WI38 (cell line): ENCODE results near the gene ANKRD34B.

Experiments used
- H3K4me3 ChIP-seq: 2 replicates; pipeline ENCODE4 v1.5.1; 2011; ENCODE audit warnings: low read depth, mild to moderate bottlenecking, control low read depth, low read length
- CTCF ChIP-seq: IDR thresholded peaks from 2 replicates; pipeline ENCODE4 v1.5.1; 2012; ENCODE audit warnings: low read depth, mild to moderate bottlenecking, control low read depth, low read length

The ANKRD34B gene

DNA sequence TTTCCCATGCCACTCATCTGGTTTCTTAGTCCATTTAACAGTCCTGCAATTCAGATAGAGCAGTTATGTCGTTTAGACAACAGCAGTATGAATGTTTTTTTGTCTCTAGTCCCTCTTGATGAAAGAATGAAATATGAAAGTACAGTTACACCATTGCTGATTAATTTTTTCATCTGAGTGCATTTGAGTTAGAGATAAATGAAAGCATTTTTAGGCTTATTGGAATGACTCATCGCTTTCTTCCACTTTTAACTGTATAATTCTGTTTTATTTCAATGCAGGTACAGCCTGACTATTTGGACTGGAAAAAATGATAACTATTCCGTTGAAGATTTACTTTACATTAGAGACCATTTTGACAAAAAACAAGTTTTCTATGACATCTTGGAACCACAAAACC is 28.7 kb downstream of the ANKRD34B start:
- TF ChIP-seq CTCF: no peak

DNA sequence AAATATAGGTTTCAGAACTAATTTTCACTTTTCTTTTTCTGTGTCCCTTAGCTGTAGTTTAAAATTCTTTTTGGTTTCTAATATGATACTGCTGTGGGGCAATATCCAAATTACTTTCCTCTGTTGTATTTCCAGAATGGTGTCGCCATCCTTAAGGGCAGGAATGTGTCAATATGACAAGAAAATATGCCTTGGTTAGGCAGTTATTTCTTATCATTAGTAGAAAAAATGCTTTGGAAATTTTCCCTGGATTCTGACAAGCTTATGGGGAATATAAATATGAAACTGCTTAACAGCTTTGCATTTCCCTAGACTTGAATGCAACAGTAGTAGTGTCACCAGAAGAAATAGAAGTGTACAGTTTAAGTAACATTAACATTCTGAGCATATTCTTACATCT is 29.4 kb downstream of the ANKRD34B start:
- H3K4me3 ChIP-seq: no peak overlapping the region
- TF ChIP-seq CTCF: no peak

More for the DNA sequence above, 28.7 kb downstream of the ANKRD34B start:
- H3K4me3 ChIP-seq: no peak overlapping the region

DNA sequence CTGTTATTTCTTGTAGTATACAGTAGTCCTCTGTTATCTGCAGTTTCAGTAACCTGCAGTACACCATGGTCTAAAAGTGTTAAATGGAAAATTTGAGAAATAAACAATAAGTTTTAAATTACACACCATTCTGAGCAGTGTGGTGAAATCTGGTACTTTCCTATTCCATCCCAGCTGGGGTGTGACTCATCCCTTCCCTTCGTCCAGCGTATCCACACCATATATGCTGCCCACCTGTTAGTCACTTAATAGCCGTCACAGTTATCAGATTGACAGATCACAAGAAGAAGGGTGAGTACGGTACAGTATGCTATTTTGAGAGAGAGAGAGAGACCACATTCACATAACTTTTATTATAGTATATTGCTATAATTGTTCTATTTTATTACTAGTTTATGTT is 53.3 kb downstream of the ANKRD34B start:
- no peak for TF ChIP-seq CTCF
- no peak overlapping the region for H3K4me3 ChIP-seq

DNA sequence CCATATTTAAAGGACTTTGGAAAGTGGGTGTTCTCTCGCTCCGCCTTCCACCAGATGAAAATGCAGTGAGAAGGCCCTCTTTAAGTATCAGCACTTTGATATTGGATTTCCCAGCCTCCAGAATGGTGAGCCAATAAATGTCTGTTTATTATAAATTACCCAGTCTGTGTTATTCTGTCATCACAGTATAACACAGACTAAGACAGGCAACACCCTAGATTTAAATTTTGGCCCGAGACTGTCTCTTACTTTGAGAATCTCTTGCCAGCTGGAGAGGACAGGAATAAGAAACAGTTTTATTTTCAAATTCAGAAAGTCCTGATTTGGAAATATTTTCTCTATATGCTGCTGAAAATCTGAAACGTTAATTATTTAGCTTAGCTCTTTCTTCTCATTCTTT is 60.7 kb downstream of the ANKRD34B start:
- no peak for TF ChIP-seq CTCF

GRCh38 chr5:80508844-80509243 is 61.2 kb downstream of the ANKRD34B start:
- no peak overlapping the region for H3K4me3 ChIP-seq
- TF ChIP-seq CTCF: no peak

More for the DNA sequence above, 60.7 kb downstream of the ANKRD34B start:
- no peak overlapping the region for H3K4me3 ChIP-seq

GRCh38 chr5:80507663-80508062 is 62.4 kb downstream of the ANKRD34B start:
- no peak for TF ChIP-seq CTCF

More at GRCh38 chr5:80507663-80508062, 62.4 kb downstream of the ANKRD34B start:
- H3K4me3 ChIP-seq: no peak overlapping the region
